ENCODE measurements around the gene RETREG3. TPM values are rescaled to one million over a fixed set of nuclear protein-coding genes. Genes with fewer than 3 reads are reported as not detected.
"Not testable (repeated sequence)": the region's sequence is repeated elsewhere in the genome, so short reads cannot be mapped to it uniquely, and the experiment has no call there.

Gene RETREG3
- total and polyA plus RNA-seq, 2 donors (not counting 1 experiment from before 2014, with no cell fraction given) = 44.1 to 108 TPM

DNA sequence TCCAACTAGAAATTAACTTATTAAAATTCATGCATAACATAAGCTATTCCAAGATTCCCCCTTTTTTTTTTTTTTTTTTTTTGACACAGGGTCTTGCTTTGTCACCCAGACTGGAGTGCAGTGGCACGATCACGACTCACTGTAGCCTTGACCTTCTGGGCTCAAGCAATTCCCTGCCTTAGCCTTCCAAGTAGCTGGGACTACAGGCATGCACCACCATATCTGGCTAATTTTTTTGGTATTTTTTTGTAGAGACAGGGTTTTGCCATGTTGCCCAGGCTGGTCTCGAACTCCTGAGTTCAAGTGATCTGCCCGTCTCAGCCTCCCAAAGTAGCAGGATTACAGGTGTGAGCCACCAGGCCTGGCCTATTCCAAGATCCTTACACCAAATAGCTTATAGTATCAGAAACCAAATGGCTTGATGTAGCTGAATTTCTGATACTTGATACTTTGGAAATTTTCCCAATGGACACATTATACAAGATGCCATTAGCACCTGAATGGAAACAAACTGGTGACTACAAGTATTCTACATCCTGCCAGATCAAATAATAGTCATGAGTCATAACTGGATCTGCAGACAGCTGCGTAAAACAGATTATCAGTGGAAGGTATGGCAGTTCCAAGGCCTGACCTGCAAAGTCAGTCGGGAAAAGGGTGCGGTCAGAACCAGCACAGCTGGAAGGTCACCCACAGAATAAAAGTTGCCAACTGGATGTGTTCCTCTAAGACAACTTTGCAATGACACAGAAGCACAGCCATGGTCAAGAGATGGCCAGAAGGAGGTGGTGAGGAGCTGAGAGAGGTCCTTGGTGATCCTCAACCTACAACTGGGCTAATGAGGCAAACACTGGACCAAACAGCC is 14.8 kb upstream of the RETREG3 start:
- Mint-ChIP-seq H3K9me3 (ENCODE audit: insufficient read depth) (no peaks in the 10 kb centered on the region), H3K27me3 (no peaks in the 10 kb centered on the region), H3K4me3 (no peak overlapping the region), H3K4me1 (peaks cover 7% of the 10 kb centered on the region), H3K27ac (no peak overlapping the region)
- Histone ChIP-seq H3K27me3 (replicated peaks in 1 of 4; ENCODE audit: control extremely low read depth in 1 of 4, control insufficient read depth in 3 of 4, insufficient read depth in 4 of 4, low read length in 3 of 4) (no peaks in the 10 kb centered on the region), H3K27ac (ENCODE audit: low read length in 2 of 2) (no peak overlapping the region), H3K9ac (ENCODE audit: low read length) (no peak overlapping the region), H4K20me1 (ENCODE audit: control insufficient read depth, insufficient read depth, low read length, poor library complexity, severe bottlenecking) (no peaks in the 10 kb centered on the region), H3K4me2 (replicated peaks; ENCODE audit: low read depth, low read length, poor library complexity, severe bottlenecking) (no peak overlapping the region), H3K36me3 (replicated peaks in 1 of 2; ENCODE audit: control extremely low read depth in 1 of 2, control insufficient read depth in 1 of 2, extremely low read depth in 1 of 2, insufficient read depth in 2 of 2, low read length in 1 of 2) (no peaks in the 10 kb centered on the region), H3K79me2 (ENCODE audit: control insufficient read depth, insufficient read depth, low read length) (no peaks in the 10 kb centered on the region), H3K4me1 (ENCODE audit: control insufficient read depth in 2 of 2, insufficient read depth in 2 of 2, low read length in 2 of 2) (peaks cover 3 to 5% of the 10 kb centered on the region in 2 donors), H3K4me3 (ENCODE audit: control extremely low read depth in 1 of 5, extremely low read depth in 1 of 5, insufficient read depth in 1 of 5, low read depth in 2 of 5, low read length in 4 of 5) (no peak overlapping the region), H2AFZ (ENCODE audit: insufficient read depth, low read depth, low read length, poor library complexity, severe bottlenecking) (no peak overlapping the region), H3K9me3 (ENCODE audit: control extremely low read depth in 1 of 3, control insufficient read depth in 2 of 3, insufficient read depth in 1 of 3, low read length in 2 of 3) (no peaks in the 10 kb centered on the region)
- no peak for ATAC-seq (ENCODE audit: low read depth)
- CTCF ChIA-PET = interaction anchor here (1.1 kb wide), 1 partner anchor 46 kb away, joined by 4 read pairs; the partner anchor contains the start of gene PSMC3IP
- intact Hi-C loops (cut with micrococcal nuclease) = no loop called here
- no peak for DNase-seq
- POLR2A ChIA-PET = interaction anchor here (0.8 kb wide), 1 partner anchor 39 kb away, joined by 3 read pairs; no protein-coding TSS in a partner anchor
- WGBS (ENCODE audit: insufficient coverage) = 97% methylated on average over 5 of the region's 7 CpGs
- TF ChIP-seq, protein P1, sequence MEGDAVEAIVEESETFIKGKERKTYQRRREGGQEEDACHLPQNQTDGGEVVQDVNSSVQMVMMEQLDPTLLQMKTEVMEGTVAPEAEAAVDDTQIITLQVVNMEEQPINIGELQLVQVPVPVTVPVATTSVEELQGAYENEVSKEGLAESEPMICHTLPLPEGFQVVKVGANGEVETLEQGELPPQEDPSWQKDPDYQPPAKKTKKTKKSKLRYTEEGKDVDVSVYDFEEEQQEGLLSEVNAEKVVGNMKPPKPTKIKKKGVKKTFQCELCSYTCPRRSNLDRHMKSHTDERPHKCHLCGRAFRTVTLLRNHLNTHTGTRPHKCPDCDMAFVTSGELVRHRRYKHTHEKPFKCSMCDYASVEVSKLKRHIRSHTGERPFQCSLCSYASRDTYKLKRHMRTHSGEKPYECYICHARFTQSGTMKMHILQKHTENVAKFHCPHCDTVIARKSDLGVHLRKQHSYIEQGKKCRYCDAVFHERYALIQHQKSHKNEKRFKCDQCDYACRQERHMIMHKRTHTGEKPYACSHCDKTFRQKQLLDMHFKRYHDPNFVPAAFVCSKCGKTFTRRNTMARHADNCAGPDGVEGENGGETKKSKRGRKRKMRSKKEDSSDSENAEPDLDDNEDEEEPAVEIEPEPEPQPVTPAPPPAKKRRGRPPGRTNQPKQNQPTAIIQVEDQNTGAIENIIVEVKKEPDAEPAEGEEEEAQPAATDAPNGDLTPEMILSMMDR (IDR thresholded peaks at IDR 0.05) = no peak
- TF ChIP-seq EZH2 (IDR thresholded peaks at IDR 0.05; ENCODE audit: borderline replicate concordance, insufficient read depth, low read depth, low read length, poor library complexity, severe bottlenecking) = no peak

DNA sequence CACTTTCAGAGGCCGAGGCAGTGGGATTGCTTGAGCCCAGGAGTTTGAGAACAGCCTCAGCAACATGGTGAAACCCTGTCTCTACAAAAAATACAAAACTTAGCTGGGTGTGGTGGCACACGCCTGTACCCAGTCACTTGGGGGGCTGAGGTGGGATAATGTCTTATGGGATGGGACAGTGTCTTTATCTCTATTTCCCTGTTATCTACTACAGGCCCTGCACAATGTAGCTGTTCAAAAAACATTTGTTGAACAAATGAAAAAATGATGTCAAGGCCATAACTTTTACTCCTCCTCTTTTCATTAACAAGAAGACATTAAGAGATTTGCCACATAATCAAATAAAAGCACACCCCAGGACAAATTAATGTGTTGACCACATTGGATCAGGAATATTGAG is 14.1 kb upstream of the RETREG3 start:
- H3K9me3 ChIP-seq (ENCODE audit: control extremely low read depth in 1 of 3, control insufficient read depth in 2 of 3, insufficient read depth in 1 of 3, low read length in 2 of 3) = no peaks in the 10 kb centered on the region
- WGBS (ENCODE audit: insufficient coverage) = 100% methylated on average over 1 of the region's 2 CpGs
- H3K27ac ChIP-seq (ENCODE audit: low read length in 2 of 2) = no peak overlapping the region
- Mint-ChIP-seq H3K27ac (no peak overlapping the region), H3K4me3 (no peak overlapping the region), H3K4me1 (peaks cover 14% of the 10 kb centered on the region), H3K9me3 (ENCODE audit: insufficient read depth) (no peaks in the 10 kb centered on the region), H3K27me3 (no peaks in the 10 kb centered on the region)
- ChIA-PET CTCF (interaction anchor here (1.1 kb wide), 1 partner anchor 45 kb away, joined by 4 read pairs; the partner anchor contains the start of gene PSMC3IP), POLR2A (interaction anchor here (0.8 kb wide), 1 partner anchor 40 kb away, joined by 3 read pairs; no protein-coding TSS in a partner anchor)
- no peak overlapping the region for H3K4me3 ChIP-seq (ENCODE audit: control extremely low read depth in 1 of 5, extremely low read depth in 1 of 5, insufficient read depth in 1 of 5, low read depth in 2 of 5, low read length in 4 of 5)
- no peaks in the 10 kb centered on the region for H4K20me1 ChIP-seq (ENCODE audit: control insufficient read depth, insufficient read depth, low read length, poor library complexity, severe bottlenecking)
- H3K4me1 ChIP-seq (ENCODE audit: control insufficient read depth in 2 of 2, insufficient read depth in 2 of 2, low read length in 2 of 2) = peaks cover 8 to 12% of the 10 kb centered on the region in 2 donors
- ATAC-seq (ENCODE audit: low read depth) = no peak
- no peak overlapping the region for H3K4me2 ChIP-seq (replicated peaks; ENCODE audit: low read depth, low read length, poor library complexity, severe bottlenecking)
- no peak for DNase-seq
- no peak overlapping the region for H2AFZ ChIP-seq (ENCODE audit: insufficient read depth, low read depth, low read length, poor library complexity, severe bottlenecking)
- intact Hi-C loops (cut with micrococcal nuclease) = no loop called here
- H3K79me2 ChIP-seq (ENCODE audit: control insufficient read depth, insufficient read depth, low read length) = no peaks in the 10 kb centered on the region
- H3K9ac ChIP-seq (ENCODE audit: low read length) = no peak overlapping the region
- TF ChIP-seq EZH2 (IDR thresholded peaks at IDR 0.05; ENCODE audit: borderline replicate concordance, insufficient read depth, low read depth, low read length, poor library complexity, severe bottlenecking) = no peak
- no peaks in the 10 kb centered on the region for H3K36me3 ChIP-seq (replicated peaks in 1 of 2; ENCODE audit: control extremely low read depth in 1 of 2, control insufficient read depth in 1 of 2, extremely low read depth in 1 of 2, insufficient read depth in 2 of 2, low read length in 1 of 2)
- H3K27me3 ChIP-seq (replicated peaks in 1 of 4; ENCODE audit: control extremely low read depth in 1 of 4, control insufficient read depth in 3 of 4, insufficient read depth in 4 of 4, low read length in 3 of 4) = no peaks in the 10 kb centered on the region

DNA sequence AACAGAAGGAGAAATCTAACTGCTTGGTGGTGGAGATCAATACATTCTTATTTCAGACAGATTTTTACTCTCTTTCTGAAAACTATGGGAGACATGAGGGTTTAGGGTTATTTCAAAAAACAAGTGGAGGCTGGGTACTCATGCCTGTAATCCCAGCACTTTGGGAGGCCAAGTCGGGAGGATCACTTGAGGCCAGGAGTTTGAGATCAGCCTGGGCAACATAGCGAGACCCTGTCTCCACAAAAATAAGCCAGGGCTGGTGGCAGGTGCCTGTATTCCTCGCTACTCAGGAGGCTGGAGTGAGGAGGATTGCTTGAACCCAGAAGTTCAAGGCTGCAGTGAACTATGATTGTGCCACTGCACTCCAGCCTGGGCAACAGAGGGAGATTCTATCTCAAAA is 12.8 kb upstream of the RETREG3 start:
- CTCF ChIA-PET; H3K4me2 ChIP-seq (replicated peaks; ENCODE audit: low read depth, low read length, poor library complexity, severe bottlenecking): not testable (repeated sequence)

More for the DNA sequence above, 12.8 kb upstream of the RETREG3 start:
- ATAC-seq (ENCODE audit: low read depth); H3K4me3 Mint-ChIP-seq; H3K79me2 ChIP-seq (ENCODE audit: control insufficient read depth, insufficient read depth, low read length); H3K9ac ChIP-seq (ENCODE audit: low read length); H3K9me3 ChIP-seq (ENCODE audit: control extremely low read depth in 1 of 3, control insufficient read depth in 2 of 3, insufficient read depth in 1 of 3, low read length in 2 of 3); H3K27ac ChIP-seq (ENCODE audit: low read length in 2 of 2); H4K20me1 ChIP-seq (ENCODE audit: control insufficient read depth, insufficient read depth, low read length, poor library complexity, severe bottlenecking); H3K4me3 ChIP-seq (ENCODE audit: control extremely low read depth in 1 of 5, extremely low read depth in 1 of 5, insufficient read depth in 1 of 5, low read depth in 2 of 5, low read length in 4 of 5); intact Hi-C loops (cut with micrococcal nuclease); H3K36me3 ChIP-seq (replicated peaks in 1 of 2; ENCODE audit: control extremely low read depth in 1 of 2, control insufficient read depth in 1 of 2, extremely low read depth in 1 of 2, insufficient read depth in 2 of 2, low read length in 1 of 2); H3K27me3 ChIP-seq (replicated peaks in 1 of 4; ENCODE audit: control extremely low read depth in 1 of 4, control insufficient read depth in 3 of 4, insufficient read depth in 4 of 4, low read length in 3 of 4); DNase-seq; H3K9me3 Mint-ChIP-seq (ENCODE audit: insufficient read depth); H2AFZ ChIP-seq (ENCODE audit: insufficient read depth, low read depth, low read length, poor library complexity, severe bottlenecking); POLR2A ChIA-PET; H3K27me3 Mint-ChIP-seq; H3K27ac Mint-ChIP-seq: not testable (repeated sequence)
- H3K4me1 Mint-ChIP-seq = peaks cover 21% of the 10 kb centered on the region
- WGBS (ENCODE audit: insufficient coverage) = 95% methylated on average over 2 of the region's 3 CpGs
- peaks cover 10 to 18% of the 10 kb centered on the region in 2 donors for H3K4me1 ChIP-seq (ENCODE audit: control insufficient read depth in 2 of 2, insufficient read depth in 2 of 2, low read length in 2 of 2)

Data from B cell (primary cell).